ENCODE measurements around the gene EGR4.
"Not testable (repeated sequence)": the region's sequence is repeated elsewhere in the genome, so short reads cannot be mapped to it uniquely, and the experiment has no call there.

The EGR4 gene

GRCh38 chr2:73264783-73265182 is 28.6 kb downstream of the EGR4 start:
- Histone ChIP-seq H3K4me2 (ENCODE audit: low read length) (no peak overlapping the region), H3K79me2 (ENCODE audit: control insufficient read depth, low read length) (peaks cover 33% of the 10 kb centered on the region), H4K20me1 (ENCODE audit: control insufficient read depth, insufficient read depth, low read depth, low read length) (peaks cover 7% of the 10 kb centered on the region; the same call in 1 of the 2 replicates), H3K9me3 (ENCODE audit: control insufficient read depth, insufficient read depth, low read length) (no peaks in the 10 kb centered on the region), H3K36me3 (ENCODE audit: control insufficient read depth, low read length) (peaks cover 81% of the 10 kb centered on the region), H3K4me3 (ENCODE audit: low read length) (no peak overlapping the region), H3K4me1 (ENCODE audit: control insufficient read depth, low read length) (peaks cover 1% of the 10 kb centered on the region), H3K9me2 (replicated peaks; ENCODE audit: control insufficient read depth, low read length) (no peaks in the 10 kb centered on the region), H3K27me3 (ENCODE audit: control insufficient read depth, low read length) (no peaks in the 10 kb centered on the region), H3F3A (ENCODE audit: control insufficient read depth, insufficient read depth) (no peaks in the 10 kb centered on the region; the same call in 1 of the 2 replicates), H3K27ac (ENCODE audit: low read depth, low read length) (no peak overlapping the region)
- no peak for TF ChIP-seq EZH2phosphoT487 (IDR thresholded peaks at IDR 0.05; ENCODE audit: borderline replicate concordance, low read length)
- TF ChIP-seq, protein P1, sequence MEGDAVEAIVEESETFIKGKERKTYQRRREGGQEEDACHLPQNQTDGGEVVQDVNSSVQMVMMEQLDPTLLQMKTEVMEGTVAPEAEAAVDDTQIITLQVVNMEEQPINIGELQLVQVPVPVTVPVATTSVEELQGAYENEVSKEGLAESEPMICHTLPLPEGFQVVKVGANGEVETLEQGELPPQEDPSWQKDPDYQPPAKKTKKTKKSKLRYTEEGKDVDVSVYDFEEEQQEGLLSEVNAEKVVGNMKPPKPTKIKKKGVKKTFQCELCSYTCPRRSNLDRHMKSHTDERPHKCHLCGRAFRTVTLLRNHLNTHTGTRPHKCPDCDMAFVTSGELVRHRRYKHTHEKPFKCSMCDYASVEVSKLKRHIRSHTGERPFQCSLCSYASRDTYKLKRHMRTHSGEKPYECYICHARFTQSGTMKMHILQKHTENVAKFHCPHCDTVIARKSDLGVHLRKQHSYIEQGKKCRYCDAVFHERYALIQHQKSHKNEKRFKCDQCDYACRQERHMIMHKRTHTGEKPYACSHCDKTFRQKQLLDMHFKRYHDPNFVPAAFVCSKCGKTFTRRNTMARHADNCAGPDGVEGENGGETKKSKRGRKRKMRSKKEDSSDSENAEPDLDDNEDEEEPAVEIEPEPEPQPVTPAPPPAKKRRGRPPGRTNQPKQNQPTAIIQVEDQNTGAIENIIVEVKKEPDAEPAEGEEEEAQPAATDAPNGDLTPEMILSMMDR (IDR thresholded peaks at IDR 0.05; ENCODE audit: low read depth, low read length, poor library complexity, severe bottlenecking) = no peak

GRCh38 chr2:73264332-73264606 is 29.1 kb downstream of the EGR4 start:
- no peak overlapping the region for H3K4me2 ChIP-seq (ENCODE audit: low read length)
- peaks cover 85% of the 10 kb centered on the region for H3K36me3 ChIP-seq (ENCODE audit: control insufficient read depth, low read length)
- no peaks in the 10 kb centered on the region; the same call in 1 of the 2 replicates for H3F3A ChIP-seq (ENCODE audit: control insufficient read depth, insufficient read depth)
- H3K9me2 ChIP-seq (replicated peaks; ENCODE audit: control insufficient read depth, low read length) = no peaks in the 10 kb centered on the region
- H3K4me3 ChIP-seq (ENCODE audit: low read length) = no peak overlapping the region
- no peaks in the 10 kb centered on the region for H3K27me3 ChIP-seq (ENCODE audit: control insufficient read depth, low read length)
- peaks cover 30% of the 10 kb centered on the region for H3K79me2 ChIP-seq (ENCODE audit: control insufficient read depth, low read length)
- H3K9me3 ChIP-seq (ENCODE audit: control insufficient read depth, insufficient read depth, low read length) = no peaks in the 10 kb centered on the region
- H3K4me1 ChIP-seq (ENCODE audit: control insufficient read depth, low read length) = no peaks in the 10 kb centered on the region; the same call in 1 of the 2 replicates
- no peak overlapping the region for H3K27ac ChIP-seq (ENCODE audit: low read depth, low read length)
- TF ChIP-seq, protein P1 (IDR thresholded peaks at IDR 0.05; ENCODE audit: low read depth, low read length, poor library complexity, severe bottlenecking) = no peak
- TF ChIP-seq EZH2phosphoT487 (IDR thresholded peaks at IDR 0.05; ENCODE audit: borderline replicate concordance, low read length) = no peak
- peaks cover 7% of the 10 kb centered on the region; the same call in 1 of the 2 replicates for H4K20me1 ChIP-seq (ENCODE audit: control insufficient read depth, insufficient read depth, low read depth, low read length)

GRCh38 chr2:73263540-73264331 is 29.6 kb downstream of the EGR4 start:
- Histone ChIP-seq H4K20me1 (ENCODE audit: control insufficient read depth, insufficient read depth, low read depth, low read length) (peaks cover 7% of the 10 kb centered on the region; the same call in 1 of the 2 replicates), H3K4me3 (ENCODE audit: low read length) (no peak overlapping the region), H3K79me2 (ENCODE audit: control insufficient read depth, low read length) (peaks cover 26% of the 10 kb centered on the region), H3K4me1 (ENCODE audit: control insufficient read depth, low read length) (peaks cover 2% of the 10 kb centered on the region; the same call in 1 of the 2 replicates), H3K27ac (ENCODE audit: low read depth, low read length) (no peak overlapping the region), H3K9me3 (ENCODE audit: control insufficient read depth, insufficient read depth, low read length) (no peaks in the 10 kb centered on the region), H3K4me2 (ENCODE audit: low read length) (no peak overlapping the region), H3K9me2 (replicated peaks; ENCODE audit: control insufficient read depth, low read length) (no peaks in the 10 kb centered on the region), H3K36me3 (ENCODE audit: control insufficient read depth, low read length) (peaks cover 87% of the 10 kb centered on the region), H3F3A (ENCODE audit: control insufficient read depth, insufficient read depth) (no peaks in the 10 kb centered on the region; the same call in 1 of the 2 replicates), H3K27me3 (ENCODE audit: control insufficient read depth, low read length) (no peaks in the 10 kb centered on the region)
- TF ChIP-seq, protein P1 (IDR thresholded peaks at IDR 0.05; ENCODE audit: low read depth, low read length, poor library complexity, severe bottlenecking) = no peak
- no peak for TF ChIP-seq EZH2phosphoT487 (IDR thresholded peaks at IDR 0.05; ENCODE audit: borderline replicate concordance, low read length)

- not testable (repeated sequence) for H3K9me2 ChIP-seq (replicated peaks; ENCODE audit: control insufficient read depth, low read length); H3F3A ChIP-seq (ENCODE audit: control insufficient read depth, insufficient read depth); H3K9me3 ChIP-seq (ENCODE audit: control insufficient read depth, insufficient read depth, low read length); H3K4me3 ChIP-seq (ENCODE audit: low read length); H3K4me2 ChIP-seq (ENCODE audit: low read length); H3K27ac ChIP-seq (ENCODE audit: low read depth, low read length); H4K20me1 ChIP-seq (ENCODE audit: control insufficient read depth, insufficient read depth, low read depth, low read length); H3K27me3 ChIP-seq (ENCODE audit: control insufficient read depth, low read length)
- peaks cover 87% of the 10 kb centered on the region for H3K36me3 ChIP-seq (ENCODE audit: control insufficient read depth, low read length)
- peaks cover 11% of the 10 kb centered on the region for H3K4me1 ChIP-seq (ENCODE audit: control insufficient read depth, low read length)
- H3K79me2 ChIP-seq (ENCODE audit: control insufficient read depth, low read length) = peaks cover 18% of the 10 kb centered on the region
Observed at GRCh38 chr2:73262691-73263429, 30.5 kb downstream of the EGR4 start.
